ENCODE measurements around the gene SSU72. TPM values are rescaled to one million over a fixed set of nuclear protein-coding genes. Genes with fewer than 3 reads are reported as not detected.
A peak's percentile ranks its signal among the peaks of the same experiment; 100 is the strongest.
"Not testable (repeated sequence)": the region's sequence is repeated elsewhere in the genome, so short reads cannot be mapped to it uniquely, and the experiment has no call there.

Gene SSU72
- total RNA-seq, 1 donor from 2014 or later, result 54.0 TPM

DNA sequence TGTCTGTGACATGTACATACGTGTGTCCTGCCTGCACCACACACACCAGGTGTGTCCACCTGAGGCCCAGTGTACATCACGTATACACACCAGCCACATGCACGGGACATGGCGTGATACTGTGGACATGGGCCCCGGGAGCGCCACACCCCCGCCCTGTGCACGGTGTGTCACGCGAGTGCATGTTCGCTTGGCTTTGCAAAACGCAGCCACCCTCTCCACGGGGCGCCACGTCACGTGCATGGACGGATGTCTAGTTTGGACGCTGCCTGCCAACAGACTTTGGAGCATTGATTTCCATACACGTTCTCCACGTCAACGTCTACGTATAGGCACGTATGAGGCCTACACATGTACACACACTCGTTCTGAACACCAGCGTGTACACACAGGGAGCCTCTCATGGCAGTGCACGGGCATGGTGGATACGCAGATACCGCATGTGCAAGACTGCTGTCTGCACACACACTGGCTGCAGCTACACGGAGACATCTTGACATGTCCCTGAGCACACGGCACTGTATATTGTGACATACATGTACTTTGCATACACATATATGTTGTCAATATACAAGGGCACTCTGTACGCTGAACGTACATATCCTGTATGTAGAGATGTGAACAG is 36.9 kb downstream of the SSU72 start:
- H3K36me3 ChIP-seq (ENCODE audit: control insufficient read depth, insufficient read depth, low read length), result peaks cover 3% of the 10 kb centered on the region

DNA sequence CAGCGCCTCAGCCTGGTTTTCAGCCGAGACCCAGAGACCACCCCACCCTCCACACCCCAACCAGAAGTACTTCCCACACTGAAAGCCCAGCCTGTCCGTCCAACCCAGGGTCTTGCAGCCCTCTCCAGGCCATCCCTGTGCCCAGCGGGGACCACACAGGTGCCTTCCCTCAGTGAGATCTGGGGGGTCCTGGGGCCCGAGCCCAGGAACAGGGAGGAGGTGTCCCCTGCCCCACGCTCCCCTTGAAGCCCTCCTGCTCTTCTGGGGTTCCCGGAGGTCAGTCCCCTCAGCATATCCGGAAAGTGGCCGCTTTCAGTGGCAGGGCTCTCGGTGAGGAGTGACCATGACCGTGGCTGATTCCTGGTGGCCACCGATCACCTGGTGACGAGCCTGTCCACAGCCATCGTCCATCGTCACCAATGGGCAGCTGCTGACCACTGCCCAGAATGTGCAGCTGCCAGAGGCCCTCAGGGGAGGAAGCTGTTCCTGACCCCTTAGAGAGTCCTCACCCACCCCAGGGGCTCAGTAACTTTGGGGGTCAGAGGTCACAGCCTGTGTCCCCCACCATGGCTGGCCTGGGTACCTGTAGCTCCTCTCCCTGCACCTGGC is 37.6 kb downstream of the SSU72 start:
- FAIRE-seq, result no peak
- H3K27me3 ChIP-seq (ENCODE audit: control insufficient read depth, insufficient read depth, low read length), result no peaks in the 10 kb centered on the region

More for the DNA sequence above, 36.9 kb downstream of the SSU72 start:
- DNase-seq (ENCODE audit: low read depth) (no peak), FAIRE-seq (peak; percentile 93)
- TF ChIP-seq, protein P1, sequence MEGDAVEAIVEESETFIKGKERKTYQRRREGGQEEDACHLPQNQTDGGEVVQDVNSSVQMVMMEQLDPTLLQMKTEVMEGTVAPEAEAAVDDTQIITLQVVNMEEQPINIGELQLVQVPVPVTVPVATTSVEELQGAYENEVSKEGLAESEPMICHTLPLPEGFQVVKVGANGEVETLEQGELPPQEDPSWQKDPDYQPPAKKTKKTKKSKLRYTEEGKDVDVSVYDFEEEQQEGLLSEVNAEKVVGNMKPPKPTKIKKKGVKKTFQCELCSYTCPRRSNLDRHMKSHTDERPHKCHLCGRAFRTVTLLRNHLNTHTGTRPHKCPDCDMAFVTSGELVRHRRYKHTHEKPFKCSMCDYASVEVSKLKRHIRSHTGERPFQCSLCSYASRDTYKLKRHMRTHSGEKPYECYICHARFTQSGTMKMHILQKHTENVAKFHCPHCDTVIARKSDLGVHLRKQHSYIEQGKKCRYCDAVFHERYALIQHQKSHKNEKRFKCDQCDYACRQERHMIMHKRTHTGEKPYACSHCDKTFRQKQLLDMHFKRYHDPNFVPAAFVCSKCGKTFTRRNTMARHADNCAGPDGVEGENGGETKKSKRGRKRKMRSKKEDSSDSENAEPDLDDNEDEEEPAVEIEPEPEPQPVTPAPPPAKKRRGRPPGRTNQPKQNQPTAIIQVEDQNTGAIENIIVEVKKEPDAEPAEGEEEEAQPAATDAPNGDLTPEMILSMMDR (IDR thresholded peaks at IDR 0.05; ENCODE audit: insufficient read depth, low read length, severe bottlenecking), result no peak
- no peaks in the 10 kb centered on the region for H3K27me3 ChIP-seq (ENCODE audit: control insufficient read depth, insufficient read depth, low read length)
- no peak overlapping the region for H3K4me3 ChIP-seq (ENCODE audit: low read depth, low read length)

DNA sequence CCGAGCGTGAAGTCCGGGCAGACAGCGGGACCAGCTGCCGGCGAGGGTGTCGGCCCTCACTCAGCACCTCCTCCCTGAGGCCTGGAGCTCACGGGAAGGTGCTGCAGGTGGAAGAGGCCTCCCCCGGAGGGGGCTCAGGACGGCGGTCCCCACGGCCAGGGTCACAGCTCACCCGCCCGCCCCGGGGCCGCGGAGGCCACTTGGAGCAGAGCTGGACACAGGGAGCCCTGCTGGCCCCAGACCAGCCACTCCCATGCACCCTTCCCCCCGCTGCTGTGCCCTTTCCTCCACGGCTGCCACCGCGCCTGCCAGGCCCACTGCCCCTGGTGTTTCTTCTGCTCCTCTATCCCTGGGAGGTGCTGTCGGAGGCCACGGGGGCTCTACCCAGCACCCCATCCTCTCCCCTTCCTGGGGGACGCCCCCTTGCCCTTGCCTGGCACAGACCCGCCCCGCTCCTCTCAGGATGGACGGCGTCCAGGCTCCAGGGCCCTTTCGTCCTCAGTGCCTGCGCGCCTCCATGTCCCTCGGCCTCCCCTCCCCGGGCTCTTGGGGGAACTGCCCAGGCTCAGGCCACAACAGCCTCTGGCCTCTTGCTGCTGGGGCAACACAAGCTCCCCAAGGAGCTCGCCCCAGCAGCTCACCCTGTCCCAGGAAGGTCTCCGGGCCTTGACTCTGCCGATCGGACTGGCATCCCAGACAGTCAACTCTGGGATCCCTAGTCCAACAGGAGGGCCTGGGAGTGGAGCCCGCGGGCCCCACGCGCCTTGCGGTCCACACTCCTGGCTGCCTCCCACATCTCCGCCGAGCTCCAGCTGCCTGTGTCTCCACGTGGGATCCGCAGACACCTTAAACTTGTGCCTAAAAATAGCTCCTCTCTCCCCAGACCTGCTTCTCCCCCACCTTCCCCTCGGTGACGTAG is 38.4 kb downstream of the SSU72 start:
- no peak for DNase-seq (ENCODE audit: low read depth)
- no peak for FAIRE-seq
- peaks cover under 1% of the 10 kb centered on the region for H3K36me3 ChIP-seq (ENCODE audit: control insufficient read depth, insufficient read depth, low read length)
- no peak overlapping the region for H3K4me3 ChIP-seq (ENCODE audit: low read depth, low read length)
- H3K27me3 ChIP-seq (ENCODE audit: control insufficient read depth, insufficient read depth, low read length), result no peaks in the 10 kb centered on the region
- TF ChIP-seq, protein P1 (IDR thresholded peaks at IDR 0.05; ENCODE audit: insufficient read depth, low read length, severe bottlenecking), result no peak

More for the DNA sequence above, 37.6 kb downstream of the SSU72 start:
- Histone ChIP-seq H3K36me3 (ENCODE audit: control insufficient read depth, insufficient read depth, low read length) (peaks cover 2% of the 10 kb centered on the region), H3K4me3 (ENCODE audit: low read depth, low read length) (no peak overlapping the region)
- DNase-seq (ENCODE audit: low read depth), result no peak
- TF ChIP-seq, protein P1 (IDR thresholded peaks at IDR 0.05; ENCODE audit: insufficient read depth, low read length, severe bottlenecking), result no peak

DNA sequence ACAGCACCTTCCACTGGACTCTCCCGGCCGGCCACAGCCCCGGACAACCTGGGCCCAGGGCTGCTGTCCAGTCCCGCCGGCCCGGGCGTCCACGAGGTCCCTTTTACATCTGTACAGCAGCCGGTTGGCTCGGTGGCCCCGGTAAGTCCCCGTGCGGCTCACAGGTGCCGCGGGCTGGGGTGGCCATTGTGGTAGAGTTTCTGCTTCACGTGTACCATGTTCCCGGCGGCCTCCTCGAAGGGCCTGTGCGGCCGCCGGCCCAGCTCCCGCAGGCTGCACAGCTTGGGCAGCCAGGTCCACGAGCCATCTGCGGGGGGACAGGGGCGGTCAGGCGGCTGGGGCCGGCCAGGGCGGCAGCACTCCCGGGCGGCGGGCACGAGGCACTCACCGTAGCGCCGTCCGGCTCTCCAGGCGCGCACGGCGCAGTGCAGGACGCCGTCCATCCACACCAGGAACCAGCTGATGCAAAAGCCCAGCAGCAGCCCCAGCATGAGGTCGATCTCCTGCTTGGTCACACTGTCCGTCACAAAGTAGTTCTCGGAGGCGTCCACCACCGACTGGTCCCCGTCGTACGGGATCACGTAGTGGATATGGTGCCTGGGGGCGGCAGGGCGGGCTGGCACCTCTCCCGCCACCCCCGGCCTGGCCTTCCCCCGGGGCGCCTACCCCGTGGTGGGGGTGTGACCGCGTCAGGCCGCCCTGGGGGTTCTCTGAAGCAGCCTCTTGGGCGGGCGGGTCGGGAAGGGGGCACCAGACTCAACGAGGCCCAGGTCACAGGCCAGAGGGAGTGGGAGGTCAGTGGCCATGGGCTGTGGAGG is 39.3 kb downstream of the SSU72 start:
- Histone ChIP-seq H3K4me3 (ENCODE audit: low read depth, low read length) (no peak overlapping the region), H3K36me3 (ENCODE audit: control insufficient read depth, insufficient read depth, low read length) (no peaks in the 10 kb centered on the region), H3K27me3 (ENCODE audit: control insufficient read depth, insufficient read depth, low read length) (no peaks in the 10 kb centered on the region)
- TF ChIP-seq, protein P1 (IDR thresholded peaks at IDR 0.05; ENCODE audit: insufficient read depth, low read length, severe bottlenecking), result no peak
- no peak for DNase-seq (ENCODE audit: low read depth)
- FAIRE-seq, result no peak

DNA sequence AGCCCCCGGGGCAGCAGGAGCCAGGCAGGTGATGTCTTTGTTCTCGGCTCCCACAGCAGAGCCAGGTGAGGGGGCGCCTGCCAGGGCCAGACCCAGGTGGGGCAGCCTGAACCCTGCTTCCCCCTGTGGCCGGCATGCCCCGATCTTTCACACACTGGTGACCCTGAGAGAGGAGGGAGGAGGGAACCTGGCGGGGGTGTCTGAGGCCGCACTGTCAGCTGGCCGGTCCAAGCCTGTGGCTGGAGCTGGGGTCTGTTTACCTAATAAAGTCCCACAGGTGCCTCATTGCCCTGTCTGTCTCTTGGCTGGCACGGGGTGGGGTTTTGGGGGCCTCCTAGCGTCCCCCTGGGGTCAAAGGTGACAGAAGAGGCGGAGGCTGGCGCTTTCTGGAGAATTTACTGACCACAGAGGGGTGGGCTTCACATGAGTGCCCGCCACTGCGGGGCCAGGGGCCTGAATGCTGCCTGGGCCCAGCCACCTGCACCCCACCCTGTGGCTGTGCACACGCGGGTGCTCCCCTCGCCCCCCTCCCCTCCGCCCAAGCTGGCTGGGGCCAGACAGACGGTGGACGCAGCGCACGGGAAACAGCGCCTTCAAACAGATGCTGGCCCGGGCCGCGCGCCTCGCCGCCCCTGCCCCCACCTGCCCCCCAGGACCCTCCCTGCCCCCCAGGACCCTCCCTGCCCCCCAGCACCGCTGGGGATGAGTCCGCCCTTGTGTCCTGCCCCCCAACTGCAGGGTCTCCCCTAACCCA is 40.1 kb downstream of the SSU72 start:
- H3K27me3 ChIP-seq (ENCODE audit: control insufficient read depth, insufficient read depth, low read length), result no peaks in the 10 kb centered on the region
- no peak for DNase-seq (ENCODE audit: low read depth)
- no peak overlapping the region for H3K4me3 ChIP-seq (ENCODE audit: low read depth, low read length)
- TF ChIP-seq, protein P1 (IDR thresholded peaks at IDR 0.05; ENCODE audit: insufficient read depth, low read length, severe bottlenecking), result no peak
- peaks cover 2% of the 10 kb centered on the region for H3K36me3 ChIP-seq (ENCODE audit: control insufficient read depth, insufficient read depth, low read length)
- no peak for FAIRE-seq

DNA sequence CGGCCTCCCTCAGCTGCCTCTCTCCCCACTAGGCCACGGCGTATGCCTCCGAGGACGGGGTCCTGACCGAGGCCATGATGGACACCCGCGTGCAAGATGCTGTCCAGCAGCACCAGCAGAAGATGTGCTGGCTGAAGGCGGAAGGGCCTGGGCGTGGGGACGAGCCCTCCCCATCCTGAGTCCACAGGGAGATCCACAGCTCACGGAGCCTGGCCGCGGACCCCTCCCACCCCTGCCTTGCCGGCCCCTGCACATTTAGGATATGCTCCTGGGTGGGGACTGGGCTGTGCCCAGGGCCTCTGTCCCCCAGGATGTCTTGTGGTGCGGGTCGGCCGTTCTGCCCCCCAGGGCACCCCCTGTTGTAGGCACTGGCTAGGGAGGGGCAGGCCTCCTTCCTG is 40.8 kb downstream of the SSU72 start:
- not testable (repeated sequence) for H3K4me3 ChIP-seq (ENCODE audit: low read depth, low read length); H3K27me3 ChIP-seq (ENCODE audit: control insufficient read depth, insufficient read depth, low read length); H3K36me3 ChIP-seq (ENCODE audit: control insufficient read depth, insufficient read depth, low read length); FAIRE-seq; DNase-seq (ENCODE audit: low read depth)

DNA sequence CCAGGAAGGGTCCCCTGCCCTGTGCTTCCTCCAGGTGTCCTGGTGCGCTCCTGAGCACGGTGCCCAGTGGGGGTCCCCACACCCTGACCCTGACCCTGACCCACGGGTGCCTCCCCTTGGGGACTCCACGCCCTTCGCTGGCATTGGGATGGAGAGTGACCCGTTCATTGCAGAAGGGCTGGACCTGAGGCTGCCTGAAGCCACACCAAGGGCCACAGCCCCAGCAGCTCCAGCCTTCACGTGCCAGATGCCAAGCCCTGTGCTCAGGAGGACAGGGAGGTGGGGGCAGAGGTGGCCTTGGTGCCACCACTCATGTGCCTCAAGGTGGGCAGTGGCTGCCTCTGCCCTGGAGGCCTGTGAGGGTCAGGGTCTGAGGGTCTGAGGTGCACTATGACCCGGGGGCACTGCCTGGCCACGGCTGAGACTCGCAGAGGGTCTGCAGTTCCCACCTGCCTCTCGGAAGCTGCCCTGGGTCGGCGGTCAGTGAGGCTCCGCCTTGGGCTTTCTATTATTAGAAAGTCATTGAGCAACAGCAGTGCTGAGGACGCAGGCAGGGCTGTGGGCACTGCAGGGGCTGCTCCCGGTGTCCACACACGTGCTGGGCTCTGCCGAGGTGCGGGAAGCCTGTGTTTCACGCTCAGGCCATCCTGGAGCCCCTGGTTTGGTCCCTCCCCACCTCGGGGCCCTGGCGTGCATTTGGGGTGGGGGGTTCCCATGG is 41.3 kb downstream of the SSU72 start:
- not testable (repeated sequence) for FAIRE-seq; DNase-seq (ENCODE audit: low read depth); H3K36me3 ChIP-seq (ENCODE audit: control insufficient read depth, insufficient read depth, low read length)

More for the DNA sequence above, 41.3 kb downstream of the SSU72 start:
- not testable (repeated sequence) for H3K27me3 ChIP-seq (ENCODE audit: control insufficient read depth, insufficient read depth, low read length); H3K4me3 ChIP-seq (ENCODE audit: low read depth, low read length)

All from bronchial epithelial cell (primary cell).